Renal pelvis (tissue), 4 donors: Measurements from ENCODE around the gene GNG2. TPM values are rescaled to one million over a fixed set of nuclear protein-coding genes. Genes with fewer than 3 reads are reported as not detected.
"Not testable (repeated sequence)": the region's sequence is repeated elsewhere in the genome, so short reads cannot be mapped to it uniquely, and the experiment has no call there.

Experiments used
- DNase-seq: peaks from one replicate; pipeline ENCODE4 v3.0.0-alpha.2; 2013
- polyA plus RNA-seq, 3 donors: library from polyadenylated mRNA; unstranded; fragments of 120-200 nt; gene quantifications; one replicate each; pipeline ENCODE4 v1.2.1, GENCODE V29; 2013; ENCODE audit not compliant: insufficient read length in 3 of 3

GNG2 gene
- polyA plus RNA-seq, 3 donors, result 56.4 to 67.4 (median 58.2) TPM

- no peak for DNase-seq
Observed at GRCh38 chr14:51881636-51882035, 21.2 kb downstream of the GNG2 start.

GRCh38 chr14:51883232-51883631, 22.8 kb downstream of the GNG2 start:
- no peak for DNase-seq

GRCh38 chr14:51884086-51884927, 23.9 kb downstream of the GNG2 start:
- peak; percentile 61 for DNase-seq

- DNase-seq, result no peak
Observed at GRCh38 chr14:51889851-51890250, 29.4 kb downstream of the GNG2 start.

- no peak for DNase-seq
Observed at GRCh38 chr14:51894250-51894649, 33.8 kb downstream of the GNG2 start.

GRCh38 chr14:51895375-51895774, 35.0 kb downstream of the GNG2 start:
- no peak for DNase-seq

GRCh38 chr14:51897791-51898355, 37.5 kb downstream of the GNG2 start:
- no peak for DNase-seq

- DNase-seq, result no peak
Observed at GRCh38 chr14:51901475-51902024, 41.1 kb downstream of the GNG2 start.

- DNase-seq, result not testable (repeated sequence)
Observed at GRCh38 chr14:51905656-51906121, 45.3 kb downstream of the GNG2 start.

- no peak for DNase-seq
Observed at GRCh38 chr14:51908086-51908485, 47.7 kb downstream of the GNG2 start.

- DNase-seq, result no peak
Observed at GRCh38 chr14:51912112-51912786, 51.8 kb downstream of the GNG2 start.

- DNase-seq, result no peak
Observed at GRCh38 chr14:51914310-51914709, 53.9 kb downstream of the GNG2 start.

GRCh38 chr14:51917193-51917592, 56.8 kb downstream of the GNG2 start:
- DNase-seq, result no peak

GRCh38 chr14:51921026-51921425, 60.6 kb downstream of the GNG2 start:
- DNase-seq, result no peak

GRCh38 chr14:51922624-51923023, 62.2 kb downstream of the GNG2 start:
- peak; percentile 5 for DNase-seq

GRCh38 chr14:51924600-51924999, 64.2 kb downstream of the GNG2 start:
- DNase-seq, result no peak

- DNase-seq, result no peak
Observed at GRCh38 chr14:51925980-51926379, 65.6 kb downstream of the GNG2 start.

GRCh38 chr14:51926449-51926848, 66.0 kb downstream of the GNG2 start:
- no peak for DNase-seq

GRCh38 chr14:51928568-51928967, 68.2 kb downstream of the GNG2 start:
- no peak for DNase-seq

GRCh38 chr14:51929166-51929565, 68.8 kb downstream of the GNG2 start:
- no peak for DNase-seq

- DNase-seq, result no peak
Observed at GRCh38 chr14:51929910-51930682, 69.7 kb downstream of the GNG2 start.

- DNase-seq, result no peak
Observed at GRCh38 chr14:51931308-51931707, 70.9 kb downstream of the GNG2 start.
